Spleen (tissue), 11 donors: Measurements from ENCODE around the gene TRAF5. TPM values are rescaled to one million over a fixed set of nuclear protein-coding genes. Genes with fewer than 3 reads are reported as not detected.

Experiments
- DNase-seq: peaks from one replicate; pipeline ENCODE4 v3.0.0-alpha.2; 2020
- H3K27ac ChIP-seq, 8 donors: fragments of 200-600 bp; sonication (generic) in 7 of 8; 1 replicate in 4 of 8; 2 replicates in 4 of 8; pipeline versions ENCODE4 v1.5.0 to v1.8.0; 2016 to 2021; ENCODE audit warnings: inconsistent platforms in 4 of 8, mild to moderate bottlenecking in 4 of 8, moderate library complexity in 1 of 8
- H3K27me3 ChIP-seq, 7 donors: fragments of 200-600 bp; sonication (generic) in 6 of 7; replicated peaks in 1 of 7; 1 replicate in 4 of 7; 2 replicates in 3 of 7; pipeline versions ENCODE4 v1.5.0 to v1.8.0; 2016 to 2021; ENCODE audit warnings: inconsistent platforms in 3 of 7, mild to moderate bottlenecking in 1 of 7
- H3K36me3 ChIP-seq, 6 donors: fragments of 200-600 bp; sonication (generic) in 5 of 6; 1 replicate in 4 of 6; 2 replicates in 2 of 6; pipeline versions ENCODE4 v1.5.0 to v1.8.0; 2016 to 2021; ENCODE audit warnings: inconsistent platforms in 2 of 6
- H3K4me1 ChIP-seq, 6 donors: fragments of 200-600 bp; sonication (generic) in 5 of 6; 1 replicate in 3 of 6; 2 replicates in 3 of 6; pipeline versions ENCODE4 v1.5.0 to v1.8.0; 2016 to 2021; ENCODE audit warnings: inconsistent platforms in 3 of 6
- H3K4me3 ChIP-seq, 8 donors: fragments of 200-600 bp; sonication (generic) in 7 of 8; 1 replicate in 4 of 8; 2 replicates in 4 of 8; pipeline versions ENCODE4 v1.5.0 to v1.8.0; 2016 to 2021; ENCODE audit warnings: inconsistent platforms in 4 of 8, mild to moderate bottlenecking in 4 of 8, moderate library complexity in 2 of 8
- H3K9me3 ChIP-seq, 8 donors: fragments of 200-600 bp; sonication (generic) in 7 of 8; 1 replicate in 4 of 8; 2 replicates in 4 of 8; pipeline versions ENCODE4 v1.5.0 to v1.8.0; 2016 to 2021; ENCODE audit warnings: inconsistent platforms in 4 of 8
- POLR2A ChIP-seq, 3 donors: fragments of 450-650 bp; IDR thresholded peaks; one replicate each; pipeline ENCODE4 v1.5.1; 2017; ENCODE audit warnings: antibody characterized with exemption in 3 of 3, mild to moderate bottlenecking in 1 of 3
- POLR2AphosphoS5 ChIP-seq, 3 donors: sonication (generic); formaldehyde crosslinking; IDR thresholded peaks; one replicate each; pipeline ENCODE4 v1.5.1; 2017; ENCODE audit warnings: antibody characterized with exemption in 3 of 3
- WGBS, 5 donors: extraction: QIAGEN DNeasy Blood & Tissue Kit in 3 of 5; methylation state at CpG; one replicate each; pipeline versions ENCODE4 v1.1.5 to v1.1.7; 2013 to 2018; 5-methylcytosine and 5-hydroxymethylcytosine counted together
- intact Hi-C: fragments of 100-400 bp; cut with DNase I; formaldehyde crosslinking; loops from one replicate; pipeline ENCODE4 v1.15.0; 2023; ENCODE audit warnings: low total_unique reads
- polyA plus RNA-seq, 3 donors: library from polyadenylated mRNA; stranded (reverse); fragments of 200-250 nt; gene quantifications; one replicate each; pipeline ENCODE4 v1.2.1, GENCODE V29; 2013
- total RNA-seq, 7 donors: library from RNA; depleted of rRNA in 3 of 7; stranded (reverse); fragments of >200 nt in 3 of 7; fragmentation: NEBNext Ultra II Directional in 4 of 7; extraction: Animal tissue kit (Norgen Biotek cat#: 25700) in 4 of 7; gene quantifications; one replicate each; pipeline versions ENCODE4 v1.1.0 to v1.2.1, GENCODE V29; 2016 to 2021
- TF ChIP-seq, protein P1 (sequence below), 11 experiments: fragments of 200-600 bp in 7 of 11; fragments of 450-650 bp in 4 of 11; sonication (generic) in 4 of 11; IDR thresholded peaks in 8 of 11; conservative IDR thresholded peaks in 3 of 11; 1 replicate in 7 of 11; 2 replicates in 4 of 11; pipeline versions ENCODE4 v1.4.0 to v1.8.0; 2016 to 2021; ENCODE audit warnings: antibody characterized with exemption in 11 of 11, inconsistent platforms in 4 of 11, mild to moderate bottlenecking in 1 of 11
- donor health status: healthy with polysubstance abuse.
- donor health status: DM: no; HTN: no; CAD: no; lungs with moderate emphysema.
- donor health status: DM: no; HTN: no; CAD: no.
- donor health status: Bipolar disorder and iron deficiency.
- donor health status: healthy.
- donor health status: DM: no; HTN: no; CAD: no.
- donor health status: DM: yes; HTN: yes; CAD: no.

The TRAF5 gene
- total and polyA plus RNA-seq, 10 donors, result 34.9 to 69.6 (median 53.4) TPM

DNA sequence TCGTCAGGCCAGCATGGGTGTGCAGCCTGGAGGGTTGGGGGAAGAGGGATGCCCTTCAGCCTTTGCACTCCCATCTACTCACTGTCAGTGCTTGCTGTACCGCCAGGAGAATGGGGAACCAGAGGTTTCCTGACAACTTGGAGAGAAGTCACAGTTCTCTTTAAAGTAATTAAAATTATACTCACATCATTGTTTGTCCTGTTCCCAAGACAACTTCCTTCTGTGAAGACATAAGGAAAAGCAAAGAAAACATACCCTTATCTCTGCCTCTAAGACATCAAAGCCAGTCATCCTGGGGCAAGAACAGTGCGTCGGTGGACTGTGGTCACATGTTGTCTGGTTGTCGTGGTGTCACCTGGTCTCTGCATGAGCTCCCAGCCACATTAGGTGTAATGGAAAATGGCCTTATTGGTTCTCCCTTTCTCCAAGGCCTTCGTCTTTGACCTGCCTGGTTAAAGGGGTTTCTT lies 17.6 kb downstream of the TRAF5 start:
- TF ChIP-seq POLR2AphosphoS5 (IDR thresholded peaks at IDR 0.05) (no peak), POLR2A (IDR thresholded peaks at IDR 0.05) (no peak)
- TF ChIP-seq, protein P1, sequence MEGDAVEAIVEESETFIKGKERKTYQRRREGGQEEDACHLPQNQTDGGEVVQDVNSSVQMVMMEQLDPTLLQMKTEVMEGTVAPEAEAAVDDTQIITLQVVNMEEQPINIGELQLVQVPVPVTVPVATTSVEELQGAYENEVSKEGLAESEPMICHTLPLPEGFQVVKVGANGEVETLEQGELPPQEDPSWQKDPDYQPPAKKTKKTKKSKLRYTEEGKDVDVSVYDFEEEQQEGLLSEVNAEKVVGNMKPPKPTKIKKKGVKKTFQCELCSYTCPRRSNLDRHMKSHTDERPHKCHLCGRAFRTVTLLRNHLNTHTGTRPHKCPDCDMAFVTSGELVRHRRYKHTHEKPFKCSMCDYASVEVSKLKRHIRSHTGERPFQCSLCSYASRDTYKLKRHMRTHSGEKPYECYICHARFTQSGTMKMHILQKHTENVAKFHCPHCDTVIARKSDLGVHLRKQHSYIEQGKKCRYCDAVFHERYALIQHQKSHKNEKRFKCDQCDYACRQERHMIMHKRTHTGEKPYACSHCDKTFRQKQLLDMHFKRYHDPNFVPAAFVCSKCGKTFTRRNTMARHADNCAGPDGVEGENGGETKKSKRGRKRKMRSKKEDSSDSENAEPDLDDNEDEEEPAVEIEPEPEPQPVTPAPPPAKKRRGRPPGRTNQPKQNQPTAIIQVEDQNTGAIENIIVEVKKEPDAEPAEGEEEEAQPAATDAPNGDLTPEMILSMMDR (IDR thresholded peaks at IDR 0.05 in 8 of 11, conservative IDR thresholded peaks at IDR 0.05 in 3 of 11), result no peak
- no peaks in the 10 kb centered on the region for H3K27me3 ChIP-seq
- no peaks in the 10 kb centered on the region for H3K9me3 ChIP-seq
- H3K4me1 ChIP-seq, result peaks cover 27 to 96% (median 75%) of the 10 kb centered on the region in 6 donors
- no peak overlapping the region for H3K4me3 ChIP-seq
- 51 to 69% (median 61%) methylated on average over 5 to 6 of the region's 6 CpGs for WGBS, 5 donors
- H3K36me3 ChIP-seq, result peaks cover 0 to 27% (median 0%) of the 10 kb centered on the region in 6 donors
- intact Hi-C loops, result no loop called here
- DNase-seq, result no peak
- peak overlapping the region in 1 of 8 donors; percentile 9 for H3K27ac ChIP-seq

DNA sequence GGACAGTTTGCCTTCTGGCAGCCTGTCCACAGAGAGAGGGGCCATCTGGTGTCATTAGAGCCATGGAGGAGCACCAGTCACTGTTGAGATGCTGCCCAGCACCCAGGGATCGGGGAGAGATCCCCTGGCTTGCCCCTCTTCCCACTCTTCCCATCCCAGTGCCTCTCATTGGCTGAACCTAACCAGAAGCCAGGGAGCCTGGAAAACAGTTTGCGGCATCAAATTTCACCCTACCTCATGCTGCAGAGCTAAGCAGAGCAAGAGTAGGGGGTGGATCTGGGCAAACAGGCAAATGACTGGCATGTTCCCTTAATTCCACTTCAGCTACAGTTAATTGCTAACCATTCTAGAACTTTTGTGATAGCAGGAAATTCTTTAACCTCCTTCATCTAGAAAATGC lies 19.1 kb downstream of the TRAF5 start:
- WGBS, 5 donors, result 87 to 100% (median 100%) methylated on average over 1 to 2 of the region's 2 CpGs
- TF ChIP-seq, protein P1 (IDR thresholded peaks at IDR 0.05 in 8 of 11, conservative IDR thresholded peaks at IDR 0.05 in 3 of 11), result no peak
- no peak for TF ChIP-seq POLR2AphosphoS5 (IDR thresholded peaks at IDR 0.05)
- TF ChIP-seq POLR2A (IDR thresholded peaks at IDR 0.05), result no peak
- H3K27me3 ChIP-seq, result no peaks in the 10 kb centered on the region
- no peaks in the 10 kb centered on the region for H3K9me3 ChIP-seq
- peaks cover 19 to 96% (median 63%) of the 10 kb centered on the region in 6 donors for H3K4me1 ChIP-seq
- H3K36me3 ChIP-seq, result peaks cover 0 to 22% (median 0%) of the 10 kb centered on the region in 6 donors
- peak overlapping the region in 1 of 8 donors; percentile 22 for H3K27ac ChIP-seq
- no peak for DNase-seq
- no peak overlapping the region for H3K4me3 ChIP-seq
- intact Hi-C loops, result no loop called here

DNA sequence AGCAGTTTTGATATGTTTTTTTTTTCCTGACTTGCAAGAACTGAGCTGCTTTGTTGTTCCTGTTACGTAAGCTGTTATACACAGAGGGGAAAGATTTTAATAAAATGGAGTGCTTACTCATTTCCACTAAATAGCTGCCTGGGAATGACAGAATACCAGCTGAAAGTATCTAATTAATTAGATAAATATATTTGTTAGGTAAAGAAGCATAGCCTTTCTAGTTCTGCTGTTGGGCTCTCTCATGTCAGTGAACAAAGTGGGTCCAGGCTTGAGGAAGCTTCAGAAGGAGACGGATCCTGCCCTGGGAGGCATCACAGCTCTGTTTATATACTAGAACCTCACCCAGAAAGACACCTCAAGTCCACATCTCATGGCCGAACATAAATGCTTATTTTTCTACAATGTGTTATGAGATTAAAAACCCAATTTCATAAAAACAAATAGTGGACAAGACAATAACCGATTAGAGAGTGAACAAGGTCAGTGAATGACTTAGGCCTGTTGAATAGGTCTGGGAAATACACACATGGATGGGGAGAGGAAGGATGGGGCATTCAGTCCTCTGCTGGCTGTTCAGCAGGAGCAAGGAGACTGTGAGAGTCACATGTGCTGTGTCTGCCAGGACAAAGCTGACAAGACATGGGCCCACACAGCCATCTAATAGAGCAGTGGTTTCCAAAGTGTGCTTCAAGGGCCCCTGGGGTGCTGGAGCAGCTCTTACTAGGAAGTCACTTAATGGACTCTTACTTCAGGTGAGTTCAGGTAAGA lies 20.6 kb downstream of the TRAF5 start:
- Histone ChIP-seq H3K27ac (no peak overlapping the region), H3K36me3 (peaks cover 0 to 22% (median 0%) of the 10 kb centered on the region in 6 donors), H3K4me3 (no peak overlapping the region), H3K4me1 (peaks cover 10 to 93% (median 56%) of the 10 kb centered on the region in 6 donors), H3K9me3 (no peaks in the 10 kb centered on the region), H3K27me3 (no peaks in the 10 kb centered on the region)
- intact Hi-C loops, result no loop called here
- 76 to 86% (median 82%) methylated on average over 4 of the region's 4 CpGs for WGBS, 5 donors
- TF ChIP-seq POLR2A (IDR thresholded peaks at IDR 0.05) (no peak), POLR2AphosphoS5 (IDR thresholded peaks at IDR 0.05) (no peak)
- TF ChIP-seq, protein P1 (IDR thresholded peaks at IDR 0.05 in 8 of 11, conservative IDR thresholded peaks at IDR 0.05 in 3 of 11), result no peak
- no peak for DNase-seq

DNA sequence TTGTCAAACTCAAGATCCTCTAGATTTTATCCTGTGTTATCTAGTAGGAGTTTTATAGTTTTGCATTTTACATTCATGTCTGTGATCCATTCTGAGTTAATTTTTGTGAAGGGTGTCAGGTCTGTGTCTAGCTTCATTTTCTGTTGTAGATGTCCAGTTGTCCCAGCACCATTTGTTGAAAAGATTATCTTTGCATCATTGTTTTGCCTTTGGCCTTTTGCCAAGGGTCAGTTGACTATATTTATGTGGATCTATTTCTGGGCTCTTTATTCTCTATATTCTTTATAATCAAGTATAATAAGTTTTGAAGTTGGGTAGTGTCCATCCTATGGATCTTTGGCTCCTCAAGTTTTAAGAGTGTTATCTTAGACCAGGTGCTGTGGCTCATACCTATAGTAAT lies 21.9 kb downstream of the TRAF5 start:
- Histone ChIP-seq H3K36me3 (peaks cover 0 to 26% (median 0%) of the 10 kb centered on the region in 6 donors), H3K9me3 (no peaks in the 10 kb centered on the region), H3K27me3 (no peaks in the 10 kb centered on the region), H3K4me1 (peaks cover 12 to 93% (median 58%) of the 10 kb centered on the region in 6 donors), H3K4me3 (no peak overlapping the region), H3K27ac (no peak overlapping the region)
- no peak for TF ChIP-seq POLR2AphosphoS5 (IDR thresholded peaks at IDR 0.05)
- no peak for TF ChIP-seq POLR2A (IDR thresholded peaks at IDR 0.05)
- TF ChIP-seq, protein P1 (IDR thresholded peaks at IDR 0.05 in 8 of 11, conservative IDR thresholded peaks at IDR 0.05 in 3 of 11), result no peak
- no peak for DNase-seq
- intact Hi-C loops, result no loop called here
